Renal pelvis (tissue), 12 donors: ENCODE data around the gene WDR49. TPM values are rescaled to one million over a fixed set of nuclear protein-coding genes. Genes with fewer than 3 reads are reported as not detected.

Source experiments
- DNase-seq: peaks from one replicate; pipeline ENCODE4 v3.0.0-alpha.2; 2013
- long read RNA-seq, 16 experiments: transcript quantifications; one replicate each; lab custom pipeline, GENCODE V29; 2026
- polyA plus RNA-seq, 3 donors: library from polyadenylated mRNA; unstranded; fragments of 120-200 nt; gene quantifications; one replicate each; pipeline ENCODE4 v1.2.1, GENCODE V29; 2013; ENCODE audit not compliant: insufficient read length in 3 of 3

Gene WDR49
- 1 to 10 TPM; 1.3 to 3.6 (median 2.2) TPM for polyA plus RNA-seq
- long read RNA-seq, donor 1: 0 reads
- long read RNA-seq, donor 2: 0 reads
- long read RNA-seq, donor 3: 0 reads
- long read RNA-seq, donor 4: 0 reads
- long read RNA-seq, donor 5: 0 reads
- long read RNA-seq, donor 6: 0 reads
- long read RNA-seq, donor 7: 0 reads
- long read RNA-seq, donor 8: 0 reads
- long read RNA-seq, donor 9: 0 reads
- long read RNA-seq, donor 10: 0 reads
- long read RNA-seq, donor 11: 0 reads
- long read RNA-seq, donor 12: 0 reads
- long read RNA-seq, donor 13: 0 reads
- long read RNA-seq, donor 14: 0 reads
- long read RNA-seq, donor 15: 0 reads
- long read RNA-seq, donor 16: 0 reads

- no peak for DNase-seq
Measured at GRCh38 chr3:167653760-167654159, at the start of gene WDR49. Gene WDR49, minus strand, starts transcription at chr3:167653942. Its CDS starts 517 bp downstream, at chr3:167653425.

- DNase-seq: no peak
Measured at GRCh38 chr3:167700926-167701325, 47.2 kb upstream of the WDR49 start.

- no peak for DNase-seq
Measured at GRCh38 chr3:167700046-167700445, 46.3 kb upstream of the WDR49 start.

GRCh38 chr3:167694121-167694520 is 40.4 kb upstream of the WDR49 start:
- no peak for DNase-seq

GRCh38 chr3:167691366-167691765 is 37.6 kb upstream of the WDR49 start:
- DNase-seq: no peak

- peak; percentile 54 for DNase-seq
Measured at GRCh38 chr3:167684388-167684993, 30.7 kb upstream of the WDR49 start.

- DNase-seq: no peak
Measured at GRCh38 chr3:167679526-167679925, 25.8 kb upstream of the WDR49 start.

- DNase-seq: no peak
Measured at GRCh38 chr3:167675848-167676247, 22.1 kb upstream of the WDR49 start.

- DNase-seq: no peak
Measured at GRCh38 chr3:167673221-167673620, 19.5 kb upstream of the WDR49 start.

GRCh38 chr3:167671878-167672427 is 18.2 kb upstream of the WDR49 start:
- DNase-seq: no peak

GRCh38 chr3:167669699-167670098 is 16.0 kb upstream of the WDR49 start:
- DNase-seq: no peak

GRCh38 chr3:167668651-167669050 is 14.9 kb upstream of the WDR49 start:
- DNase-seq: no peak

GRCh38 chr3:167666563-167666962 is 12.8 kb upstream of the WDR49 start:
- DNase-seq: no peak

GRCh38 chr3:167662919-167663400 is 9.2 kb upstream of the WDR49 start:
- DNase-seq: no peak

- DNase-seq: no peak
Measured at GRCh38 chr3:167657684-167658225, 4.0 kb upstream of the WDR49 start.

GRCh38 chr3:167656821-167657220 is 3.1 kb upstream of the WDR49 start:
- no peak for DNase-seq

GRCh38 chr3:167653155-167653554 is 587 bp downstream of the WDR49 start:
- no peak for DNase-seq

GRCh38 chr3:167651826-167652225 is 1.9 kb downstream of the WDR49 start:
- DNase-seq: no peak

- DNase-seq: no peak
Measured at GRCh38 chr3:167650459-167650858, 3.3 kb downstream of the WDR49 start.

- no peak for DNase-seq
Measured at GRCh38 chr3:167649746-167650145, 4.0 kb downstream of the WDR49 start.

- no peak for DNase-seq
Measured at GRCh38 chr3:167644611-167645010, 9.1 kb downstream of the WDR49 start.

- no peak for DNase-seq
Measured at GRCh38 chr3:167631471-167631870, 22.3 kb downstream of the WDR49 start.

GRCh38 chr3:167626490-167626889 is 27.3 kb downstream of the WDR49 start:
- DNase-seq: no peak
